Epithelial cell of esophagus (primary cell): ENCODE measurements around the gene ACTN4.
A peak's percentile ranks its signal among the peaks of the same experiment; 100 is the strongest.

Experiments used
- DNase-seq: peaks from one replicate; pipeline ENCODE4 v3.0.0; 2010; ENCODE audit warnings: low read depth
- H3K4me3 ChIP-seq: 2 replicates; pipeline ENCODE4 v1.5.1; 2011; ENCODE audit warnings: mild to moderate bottlenecking, low read length, control low read depth
- CTCF ChIP-seq: IDR thresholded peaks from 2 replicates; pipeline ENCODE4 v1.5.1; 2011; ENCODE audit warnings: low read depth, mild to moderate bottlenecking, low read length, control low read depth, inconsistent platforms; ENCODE audit not compliant: insufficient read depth; ENCODE audit errors: missing control alignments

The ACTN4 gene

GRCh38 chr19:38639679-38640078 is 7.8 kb upstream of the ACTN4 start:
- no peak for TF ChIP-seq CTCF
- no peak overlapping the region for H3K4me3 ChIP-seq
- DNase-seq = no peak

- H3K4me3 ChIP-seq = no peak overlapping the region
- DNase-seq = peak; percentile 60
- TF ChIP-seq CTCF = no peak
Observed at GRCh38 chr19:38640368-38640767, 7.1 kb upstream of the ACTN4 start.

- no peak for TF ChIP-seq CTCF
- H3K4me3 ChIP-seq = no peak overlapping the region
- no peak for DNase-seq
Observed at GRCh38 chr19:38642176-38642575, 5.3 kb upstream of the ACTN4 start.

GRCh38 chr19:38644719-38645118 is 2.7 kb upstream of the ACTN4 start:
- DNase-seq = peak; percentile 68
- no peak overlapping the region for H3K4me3 ChIP-seq
- TF ChIP-seq CTCF = no peak

GRCh38 chr19:38647966-38648768 is 718 bp downstream of the ACTN4 start:
- peak overlapping the region; percentile 100 for H3K4me3 ChIP-seq
- no peak for DNase-seq

GRCh38 chr19:38648769-38649304 is 1.4 kb downstream of the ACTN4 start:
- no peak for DNase-seq
- H3K4me3 ChIP-seq = peak overlapping the region; percentile 100
- no peak for TF ChIP-seq CTCF

More at GRCh38 chr19:38647966-38648768, 718 bp downstream of the ACTN4 start:
- no peak for TF ChIP-seq CTCF
